Right ventricle myocardium inferior (tissue), 1 donor: ENCODE measurements around the gene DIP2C. TPM values are rescaled to one million over a fixed set of nuclear protein-coding genes. Genes with fewer than 3 reads are reported as not detected.
"Not testable (repeated sequence)": the region's sequence is repeated elsewhere in the genome, so short reads cannot be mapped to it uniquely, and the experiment has no call there.

Source experiments
- ATAC-seq: fragments of 200-7000 bp; cut with Tn5 transposase; one replicate; pipeline ENCODE4 v1.9.1; 2020; ENCODE audit warnings: mild to moderate bottlenecking, moderate library complexity
- DNase-seq: peaks from one replicate; pipeline ENCODE4 v3.0.0; 2021; ENCODE audit errors: missing footprints
- intact Hi-C: fragments of 100-400 bp; cut with DNase I; formaldehyde crosslinking; loops from one replicate; pipeline ENCODE4 v1.11.0; 2022
- total RNA-seq: library from RNA; stranded (reverse); fragmentation: NEBNext Ultra II Directional; extraction: Animal tissue kit (Norgen Biotek cat#: 25700); gene quantifications from one replicate; pipeline ENCODE4 v1.2.1, GENCODE V29; 2021
- donor health status: DM: no; HTN: yes; CAD: no; lungs with severe emphysema.

Gene DIP2C
- total RNA-seq, 1 donor from 2014 or later: 28.3 TPM

DNA sequence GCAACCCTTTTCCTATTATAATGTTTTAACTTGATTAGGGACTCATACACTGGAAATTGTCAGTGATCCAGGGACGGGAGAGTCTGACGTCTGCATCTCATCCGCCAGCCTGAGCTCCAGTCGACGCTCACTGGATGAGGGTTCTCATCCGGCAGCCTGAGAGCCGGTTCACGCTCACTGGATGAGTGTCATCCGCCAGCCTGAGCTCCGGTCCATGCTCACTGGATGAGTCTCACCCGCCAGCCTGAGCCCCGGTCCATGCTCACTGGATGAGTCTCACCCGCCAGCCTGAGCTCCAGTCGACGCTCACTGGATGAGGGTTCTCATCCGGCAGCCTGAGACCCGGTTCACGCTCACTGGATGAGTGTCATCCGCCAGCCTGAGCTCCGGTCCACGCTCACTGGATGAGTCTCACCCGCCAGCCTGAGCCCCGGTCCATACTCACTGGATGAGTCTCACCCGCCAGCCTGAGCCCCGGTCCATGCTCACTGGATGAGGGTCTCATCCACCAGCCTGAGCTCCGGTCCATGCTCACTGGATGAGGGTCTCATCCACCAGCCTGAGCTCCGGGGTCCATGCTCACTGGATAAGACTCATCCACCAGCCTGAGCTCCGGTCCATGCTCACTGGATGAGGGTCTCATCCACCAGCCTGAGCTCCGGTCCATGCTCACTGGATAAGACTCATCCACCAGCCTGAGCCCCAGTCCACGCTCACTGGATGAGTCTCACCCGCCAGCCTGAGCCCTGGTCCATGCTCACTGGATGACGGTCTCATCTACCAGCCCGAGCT, 209.6 kb downstream of the DIP2C start:
- ATAC-seq, DNase-seq, intact Hi-C loops: not testable (repeated sequence)

DNA sequence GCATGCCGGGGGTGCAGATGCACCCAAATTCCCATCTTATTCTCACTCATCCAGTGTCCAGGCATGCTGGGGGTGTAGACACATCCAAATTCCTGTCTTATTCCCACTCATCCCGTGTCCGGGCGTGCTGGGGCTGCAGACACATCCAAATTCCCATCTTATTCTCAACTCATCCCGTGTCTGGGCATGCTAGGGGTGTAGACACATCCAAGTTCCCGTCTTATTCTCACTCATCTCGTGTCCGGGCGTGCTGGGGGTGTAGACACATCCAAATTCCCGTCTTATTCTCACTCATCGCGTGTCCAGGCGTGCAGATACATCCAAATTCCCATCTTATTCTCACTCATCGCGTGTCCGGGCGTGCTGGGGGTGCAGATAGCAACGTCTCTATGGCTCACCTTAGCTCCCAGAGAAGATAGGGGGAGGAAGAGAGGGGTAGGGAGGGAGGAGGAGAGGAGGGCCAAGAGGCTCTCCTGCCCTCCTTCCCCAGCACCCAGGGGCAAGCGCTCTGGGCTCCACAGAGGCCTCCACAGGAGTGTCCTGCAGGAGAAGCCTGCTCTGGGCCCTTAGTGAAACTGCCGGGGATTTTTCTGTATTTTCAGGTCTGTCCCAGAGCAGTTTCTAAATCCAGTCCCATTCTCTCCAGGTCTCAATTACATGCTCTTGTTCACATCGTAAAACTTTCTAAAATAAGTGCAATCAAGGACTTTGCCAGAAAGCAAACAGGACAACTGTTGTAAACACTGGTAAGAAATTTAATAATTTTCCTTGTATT, 210.8 kb downstream of the DIP2C start:
- intact Hi-C loops: no loop called here
- no peak for DNase-seq
- ATAC-seq: no peak

DNA sequence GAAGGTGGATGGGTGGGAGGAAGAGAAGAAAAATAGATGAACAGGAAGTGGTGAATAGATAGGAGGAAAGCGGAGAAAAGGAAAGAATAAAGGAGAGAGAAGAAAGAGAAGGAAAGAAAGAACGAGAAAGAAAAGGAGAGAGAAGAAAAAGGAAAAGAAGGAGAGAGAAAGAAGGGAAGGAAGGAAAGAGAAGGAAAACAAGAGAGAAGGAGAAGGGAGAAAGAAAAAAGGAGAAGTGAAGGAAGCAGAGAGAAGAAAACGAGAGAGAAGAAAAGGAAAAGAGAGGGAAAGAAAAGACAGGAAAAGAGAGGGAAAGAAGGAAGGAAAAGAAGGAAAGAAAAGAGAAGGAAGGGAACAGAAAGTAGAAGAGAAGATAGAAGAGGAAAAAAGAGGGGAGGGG, 211.8 kb downstream of the DIP2C start:
- intact Hi-C loops: no loop called here
- DNase-seq (no peak), ATAC-seq (no peak)

DNA sequence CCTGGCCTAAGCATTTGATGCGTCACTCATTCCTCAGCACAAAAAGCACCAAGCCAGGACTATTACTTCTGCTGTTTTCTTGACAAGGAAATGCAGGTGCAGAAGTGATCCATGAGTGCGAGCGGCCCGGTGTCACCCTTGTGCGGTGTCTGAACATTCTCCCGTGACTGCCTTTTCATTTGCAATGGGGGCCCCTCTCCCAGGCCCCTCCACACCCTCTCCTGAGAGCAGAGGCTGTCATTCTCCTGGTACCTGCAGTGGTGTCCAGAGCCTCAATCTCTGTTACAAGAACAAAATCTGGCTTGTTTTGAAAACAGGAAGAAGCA, 213.1 kb downstream of the DIP2C start:
- ATAC-seq (no peak), DNase-seq (no peak)
- intact Hi-C loops: no loop called here

DNA sequence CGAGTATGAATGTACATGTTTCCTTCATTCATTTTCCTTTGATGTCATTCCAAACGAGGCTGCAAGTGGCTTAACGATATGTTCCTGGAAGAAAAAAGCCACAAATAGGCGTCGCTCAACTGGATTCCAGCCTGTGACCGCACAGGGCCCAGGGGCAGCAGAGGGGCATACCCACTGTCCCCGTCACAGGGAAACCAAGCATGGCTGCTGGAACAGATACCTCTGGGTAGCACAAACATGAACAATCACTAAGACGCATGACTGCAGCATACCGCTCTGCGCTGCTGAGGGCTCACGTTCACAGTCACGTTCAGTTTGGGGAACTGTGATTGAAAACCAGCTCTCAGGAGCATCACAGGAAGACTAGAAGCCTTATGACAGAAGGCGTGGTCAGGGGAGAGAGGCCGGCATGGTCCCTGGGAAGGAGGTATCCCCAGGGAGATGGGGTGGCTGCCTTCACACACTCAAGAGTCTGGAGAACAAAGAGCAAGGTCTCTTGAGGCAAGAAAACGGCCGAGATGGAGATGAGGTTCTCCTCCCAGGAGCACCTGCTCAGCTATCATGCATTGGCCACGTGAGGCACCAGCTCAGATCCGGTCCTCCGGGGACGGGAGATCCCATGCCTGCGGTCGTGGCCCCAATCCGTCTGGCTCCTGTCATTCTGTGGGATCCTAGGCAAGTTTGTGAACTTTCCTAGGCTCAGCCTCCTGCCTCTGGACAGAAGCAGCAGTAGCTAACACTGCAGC, 213.6 kb downstream of the DIP2C start:
- DNase-seq (no peak), ATAC-seq (no peak)
- intact Hi-C loops: no loop called here

DNA sequence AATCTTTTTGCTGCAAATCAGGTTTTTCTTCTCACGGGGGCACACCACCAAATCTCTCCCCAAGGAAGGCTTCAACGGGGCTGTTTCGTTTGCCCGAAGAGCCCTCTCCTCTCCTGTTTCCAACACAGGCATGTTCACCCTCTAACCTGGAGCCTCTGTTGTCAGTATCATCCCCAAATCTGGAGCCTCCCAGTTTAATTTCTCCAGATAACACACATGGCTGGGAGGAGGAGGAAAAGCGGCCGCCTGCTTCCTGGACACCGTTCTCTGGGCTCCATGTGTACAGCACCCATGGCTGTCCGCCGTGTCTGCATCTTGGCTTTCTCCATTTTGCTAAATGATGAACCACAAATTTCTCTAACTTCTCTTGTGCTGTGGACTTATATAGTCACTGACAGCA, 214.5 kb downstream of the DIP2C start:
- intact Hi-C loops: no loop called here
- ATAC-seq (no peak), DNase-seq (no peak)

DNA sequence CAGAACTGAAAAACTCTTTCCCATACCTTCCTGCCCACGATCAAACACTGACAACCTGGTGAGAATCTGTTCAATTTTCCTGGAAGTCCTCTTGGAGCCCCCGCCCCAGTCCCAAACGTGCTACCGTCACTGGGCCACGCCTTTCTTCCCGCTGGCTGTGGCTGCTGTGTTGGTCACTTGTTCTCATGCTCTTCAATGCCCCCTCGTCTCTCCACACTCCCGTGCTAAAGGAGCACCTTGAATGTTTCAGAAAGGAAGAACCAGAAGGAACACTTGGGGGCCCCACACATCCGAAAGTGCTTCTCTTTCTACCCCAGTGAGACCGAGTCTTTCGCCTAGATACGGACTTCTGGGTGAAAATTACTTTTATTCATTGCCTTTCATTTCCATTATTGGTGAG, 215.1 kb downstream of the DIP2C start:
- no peak for ATAC-seq
- no peak for DNase-seq
- intact Hi-C loops: no loop called here

DNA sequence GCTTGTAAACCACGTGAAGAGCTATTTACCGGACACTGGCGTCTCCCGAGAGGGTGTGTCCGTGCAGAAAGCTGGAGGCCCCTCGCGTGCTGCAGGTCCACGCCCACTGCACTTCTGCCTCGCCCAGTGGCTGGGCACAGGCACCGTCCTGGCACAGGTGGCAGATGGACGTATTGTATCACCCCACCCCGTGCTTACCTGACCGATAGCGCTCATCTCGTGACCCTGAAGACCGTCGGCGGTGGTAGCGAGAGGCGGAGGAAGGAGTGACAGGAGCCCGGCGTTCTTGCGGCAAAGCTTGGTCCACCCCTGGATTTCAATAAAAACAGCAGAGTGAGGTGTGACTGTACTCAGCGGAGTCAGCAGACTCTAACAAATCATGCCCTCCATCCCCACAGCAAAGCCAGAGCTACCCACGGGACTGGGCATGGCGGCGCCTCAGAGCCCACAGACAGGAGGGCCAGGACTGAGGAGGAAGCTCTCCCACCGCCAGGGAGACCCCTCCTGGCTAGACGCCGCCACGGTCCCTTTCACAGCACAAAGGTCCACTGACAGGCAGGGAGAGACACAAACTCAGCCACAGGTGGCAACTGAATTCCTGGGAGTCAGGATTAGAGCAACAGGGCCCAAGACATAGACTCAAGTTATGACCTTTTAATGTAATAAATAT, 217.1 kb downstream of the DIP2C start:
- DNase-seq: no peak
- intact Hi-C loops: no loop called here
- no peak for ATAC-seq

DNA sequence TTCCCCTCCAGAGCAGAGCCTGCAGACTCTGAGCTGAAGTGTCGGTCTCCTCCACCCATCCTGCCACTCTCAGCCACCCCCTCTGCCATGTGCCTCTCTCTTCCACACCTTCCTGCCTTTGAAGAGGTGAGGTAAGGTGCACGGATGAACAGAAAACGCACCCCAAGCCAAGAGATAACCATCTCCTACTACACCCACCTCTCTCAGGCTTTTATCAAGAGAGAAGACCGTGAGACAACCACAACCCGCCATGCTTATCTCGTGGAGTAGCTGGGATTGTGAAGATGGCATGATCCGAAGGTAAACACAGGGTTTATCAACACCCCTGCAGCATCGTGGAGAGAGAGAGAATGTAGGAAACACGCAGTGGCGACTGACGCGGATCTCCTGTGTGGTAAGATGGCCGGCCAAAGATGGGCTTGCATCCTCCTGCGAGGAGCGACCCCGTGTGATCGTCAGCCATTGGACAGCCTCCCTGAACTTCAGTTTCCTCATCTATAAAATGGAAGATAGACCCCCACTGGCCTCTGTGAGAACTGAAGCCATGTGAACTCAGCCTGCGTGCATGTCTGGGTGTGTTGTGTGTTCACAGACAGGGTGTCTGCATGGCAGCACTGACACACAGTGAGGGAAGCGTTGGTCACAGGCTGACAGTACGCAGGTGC, 219.0 kb downstream of the DIP2C start:
- ATAC-seq (no peak), DNase-seq (no peak)
- intact Hi-C loops: no loop called here

DNA sequence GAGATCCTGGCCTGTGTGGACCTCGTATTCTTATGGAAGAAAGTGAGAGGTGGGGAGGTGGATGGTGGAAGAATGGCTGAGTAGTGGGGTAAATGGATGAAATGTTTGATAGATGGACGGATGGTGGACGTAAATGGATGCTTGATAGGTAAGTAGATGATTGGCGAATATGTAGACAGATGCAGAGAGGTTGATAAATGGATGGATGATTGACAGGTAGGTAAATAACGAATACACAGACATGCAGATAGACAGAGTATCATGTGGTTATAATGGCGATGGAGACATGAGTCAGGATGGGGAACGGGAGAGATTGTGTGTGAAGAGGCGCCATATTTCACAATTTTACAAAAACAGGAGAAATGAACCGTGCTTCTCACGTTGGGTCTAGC, 219.5 kb downstream of the DIP2C start:
- DNase-seq (no peak), ATAC-seq (no peak)

DNA sequence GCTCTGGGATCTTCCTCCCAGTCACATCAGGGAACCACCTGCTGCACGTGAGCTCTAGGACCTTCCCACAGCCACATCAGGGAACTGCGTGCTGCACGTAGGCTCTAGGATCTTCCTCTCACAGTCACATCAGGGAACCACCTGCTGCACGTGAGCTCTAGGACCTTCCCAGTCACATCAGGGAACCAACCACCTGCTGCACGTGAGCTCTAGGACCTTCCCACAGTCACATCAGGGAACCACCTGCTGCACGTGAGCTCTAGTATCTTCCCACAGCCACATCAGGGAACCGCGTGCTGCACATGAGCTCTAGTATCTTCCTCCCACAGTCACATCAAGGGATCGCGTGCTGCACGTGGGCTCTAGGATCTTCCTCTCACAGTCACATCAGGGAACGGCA, 229.7 kb downstream of the DIP2C start:
- DNase-seq (no peak), ATAC-seq (no peak)
- intact Hi-C loops: no loop called here

More for the DNA sequence above, 219.5 kb downstream of the DIP2C start:
- intact Hi-C loops: no loop called here

DNA sequence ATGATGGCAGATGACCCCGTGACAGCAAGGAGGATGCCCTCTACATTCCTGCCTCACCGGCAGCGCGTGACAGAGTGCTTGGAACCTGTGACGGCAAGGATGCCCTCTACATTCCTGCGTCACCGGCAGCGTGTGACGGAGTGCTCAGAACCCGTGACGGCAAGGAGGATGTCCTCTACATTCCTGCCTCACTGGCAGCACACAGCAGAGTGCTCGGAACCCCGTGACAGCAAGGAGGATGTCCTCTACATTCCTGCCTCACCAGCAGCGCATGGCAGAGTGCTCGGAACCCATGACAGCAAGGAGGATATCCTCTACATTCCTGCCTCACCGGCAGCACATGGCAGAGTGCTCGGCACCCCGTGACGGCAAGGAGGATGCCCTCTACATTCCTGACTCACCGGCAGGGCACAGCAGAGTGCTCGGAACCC, 231.0 kb downstream of the DIP2C start:
- DNase-seq: no peak
- intact Hi-C loops: no loop called here
- ATAC-seq: peak; percentile 12

DNA sequence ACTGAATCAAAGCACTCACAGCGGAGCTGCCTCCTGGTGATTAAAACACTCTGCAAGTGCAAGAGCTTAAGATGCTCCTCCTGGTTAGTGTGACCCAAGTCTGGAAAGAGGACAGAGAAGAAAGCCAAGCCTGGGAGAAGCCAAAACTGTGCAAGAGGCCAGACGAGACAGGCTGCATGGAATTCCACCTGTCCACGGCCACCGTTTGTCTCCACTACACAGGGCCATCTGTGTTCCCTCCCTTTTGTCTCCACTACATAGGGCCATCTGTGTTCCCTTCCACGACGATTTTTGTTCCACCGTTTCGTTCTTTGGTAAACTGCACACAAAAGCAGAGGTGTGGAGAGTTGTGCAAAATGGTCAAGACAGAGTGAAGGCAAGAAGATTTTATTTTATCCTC, 233.0 kb downstream of the DIP2C start:
- no peak for DNase-seq
- intact Hi-C loops: no loop called here
- ATAC-seq: no peak

DNA sequence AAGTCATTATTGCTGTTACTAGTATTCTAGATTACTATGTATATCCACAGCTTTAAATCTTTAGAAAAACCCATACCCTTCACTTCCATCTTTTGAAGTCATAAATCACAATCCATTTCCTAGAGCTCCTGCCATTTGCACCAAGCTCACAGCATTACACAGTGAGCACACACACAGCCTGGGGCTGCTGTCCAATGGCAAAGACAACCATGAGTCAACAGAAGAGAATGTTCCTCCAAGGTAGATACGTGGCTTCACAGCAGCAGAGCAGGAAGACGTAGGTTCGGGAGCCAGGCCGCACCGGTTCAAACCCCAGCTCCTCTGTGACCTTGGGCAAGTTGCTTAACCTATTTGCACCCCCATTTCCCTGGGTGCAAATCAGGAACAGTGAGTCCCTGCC, 234.6 kb downstream of the DIP2C start:
- intact Hi-C loops: no loop called here
- DNase-seq (no peak), ATAC-seq (peak; percentile 63)

DNA sequence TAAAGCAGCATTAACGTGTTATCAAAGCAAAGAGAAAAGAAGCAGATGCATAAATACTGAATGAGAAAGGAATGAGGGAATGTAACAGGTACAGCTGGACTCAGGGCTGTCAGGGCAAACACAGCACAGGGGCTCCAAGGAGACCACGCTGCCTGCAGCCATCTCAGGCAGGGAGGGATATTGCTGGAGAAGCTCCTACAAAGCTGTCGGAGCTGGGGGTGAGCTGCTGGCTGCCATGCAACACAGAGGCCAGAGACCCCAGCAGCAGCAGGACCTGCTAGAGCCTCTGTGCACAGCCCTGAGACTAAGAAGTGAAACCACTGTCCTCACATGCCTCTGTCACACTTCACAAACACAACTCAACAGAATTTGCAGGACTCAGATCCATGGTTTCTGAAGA, 235.8 kb downstream of the DIP2C start:
- intact Hi-C loops: no loop called here
- DNase-seq: no peak
- ATAC-seq: no peak

DNA sequence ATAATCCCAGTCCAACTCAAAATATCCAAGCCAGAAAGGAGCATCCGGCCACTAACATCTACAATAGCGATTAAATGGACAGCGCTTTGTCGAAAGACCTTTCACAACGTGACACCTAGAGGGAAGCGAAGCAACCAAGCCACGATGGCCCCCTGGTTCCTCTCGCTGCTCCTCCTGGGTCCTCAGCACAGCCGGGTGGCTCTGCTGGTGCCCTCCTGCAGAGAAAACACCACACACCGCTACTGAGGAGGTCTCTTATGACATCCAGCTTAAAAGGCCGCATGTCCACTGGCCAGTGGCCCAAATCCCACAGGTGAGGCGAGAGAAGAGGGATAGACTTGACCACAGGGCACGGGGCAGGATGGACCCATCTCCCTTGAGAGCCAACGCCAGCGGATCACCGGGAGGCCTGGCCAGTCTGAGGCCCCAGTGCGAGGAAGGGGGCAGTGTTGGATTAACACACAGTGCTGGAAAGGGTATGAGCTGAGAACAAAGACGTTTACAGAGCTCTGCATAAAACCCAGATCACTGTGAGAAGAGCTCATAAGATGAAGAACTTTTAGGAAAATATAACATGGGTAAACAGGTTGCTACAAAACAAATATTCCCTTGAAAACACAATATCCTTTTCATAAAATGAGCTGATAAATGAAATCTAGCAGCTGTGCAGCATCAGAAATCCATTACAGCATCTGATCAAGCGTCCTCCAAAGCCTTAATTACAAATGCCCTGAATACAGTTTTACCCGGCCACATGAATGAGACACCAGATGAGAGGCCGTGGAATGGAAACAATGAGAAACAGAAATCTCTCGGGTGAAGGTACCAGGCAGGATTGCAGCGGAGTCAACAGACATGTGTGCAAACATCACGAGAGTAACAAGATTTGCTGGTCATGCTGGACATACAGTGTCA, 236.7 kb downstream of the DIP2C start:
- DNase-seq (no peak), ATAC-seq (no peak)
- intact Hi-C loops: no loop called here

DNA sequence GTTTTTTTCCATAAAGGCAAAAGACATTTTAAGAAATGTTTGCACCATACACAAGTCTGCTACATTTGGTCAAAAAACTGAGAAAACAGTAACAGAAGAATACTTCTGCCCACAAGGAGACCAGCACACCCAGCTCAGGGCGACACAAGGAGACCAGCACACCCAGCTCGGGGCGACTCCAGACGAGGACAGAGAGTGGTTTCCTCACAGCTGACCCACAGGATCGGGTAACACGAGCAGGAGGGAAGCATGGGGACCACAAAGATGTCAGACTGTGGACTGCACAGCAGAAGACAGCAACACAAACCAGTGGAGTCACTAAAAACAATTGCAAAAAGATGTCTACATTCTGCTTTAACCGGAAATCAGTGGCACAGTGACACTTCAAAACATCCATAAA, 237.6 kb downstream of the DIP2C start:
- ATAC-seq (no peak), DNase-seq (no peak)
- intact Hi-C loops: no loop called here

DNA sequence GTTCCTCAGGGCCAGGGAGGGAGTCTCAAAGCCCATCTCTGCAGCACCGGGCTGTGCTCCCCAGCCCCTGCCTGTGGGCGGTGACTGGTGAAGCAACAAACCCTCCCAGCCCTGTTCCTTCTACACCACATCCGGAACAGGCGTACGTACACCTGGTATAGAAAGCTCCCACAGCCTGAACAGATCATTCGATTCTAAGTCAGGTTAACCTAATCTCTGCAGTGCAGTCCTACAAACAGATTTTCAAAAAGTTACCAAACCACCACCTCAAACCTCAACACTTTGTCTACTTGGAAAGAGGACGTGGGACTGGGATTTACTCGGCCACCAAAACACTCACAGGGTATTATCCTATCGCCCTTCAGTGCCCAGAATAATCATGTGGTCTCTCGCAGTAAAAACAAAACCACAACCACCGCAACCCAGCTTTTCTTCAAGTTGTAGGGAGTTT, 238.4 kb downstream of the DIP2C start:
- DNase-seq: no peak
- ATAC-seq: peak; percentile 57
- intact Hi-C loops: no loop called here
